H1 (cell line): Measurements from ENCODE around the gene ARHGEF12. TPM values are rescaled to one million over a fixed set of nuclear protein-coding genes. Genes with fewer than 3 reads are reported as not detected.

Experiments
- CTCF ChIA-PET: fragments of 300-600 bp; sonication (Branson Sonifier 250); formaldehyde crosslinking; loops from one replicate; lab custom pipeline; 2021; ENCODE audit not compliant: partially characterized antibody; lab: Charles Lee
- POLR2A ChIA-PET: fragments of 300-600 bp; sonication (Branson Sonifier 250); formaldehyde crosslinking; loops from one replicate; lab custom pipeline; 2021; ENCODE audit warnings: inconsistent platforms; ENCODE audit not compliant: partially characterized antibody; lab: Charles Lee
- DNase-seq, 2 experiments: peaks; one replicate each; pipeline versions ENCODE4 v3.0.0 to v3.0.0-alpha.2; 2010 to 2022; ENCODE audit warnings: low spot score in 2 of 2, low read depth in 1 of 2, mixed read lengths in 1 of 2
- FAIRE-seq: peaks from 2 replicates; lab custom pipeline; 2011; peaks lifted over from hg19 to GRCh38; lab: Jason Lieb, UNC
- H2AFZ ChIP-seq: 2 replicates; pipeline ENCODE4 v1.8.1; 2012; ENCODE audit warnings: low read length, inconsistent platforms
- H2AK5ac ChIP-seq: 2 replicates; pipeline ENCODE4 v1.6.1; 2013; ENCODE audit warnings: low read depth, low read length
- H2BK120ac ChIP-seq: replicated peaks from 2 replicates; pipeline ENCODE3; 2013; ENCODE audit warnings: low read depth, low read length, inconsistent platforms
- H2BK12ac ChIP-seq: 2 replicates; pipeline ENCODE4 v1.6.1; 2013; ENCODE audit warnings: low read depth, low read length
- H2BK15ac ChIP-seq: 2 replicates; pipeline ENCODE4 v1.6.1; 2013; ENCODE audit warnings: low read length
- H2BK20ac ChIP-seq: 2 replicates; pipeline ENCODE4 v1.6.1; 2013; ENCODE audit warnings: low read length
- H2BK5ac ChIP-seq: 2 replicates; pipeline ENCODE4 v1.6.1; 2013; ENCODE audit warnings: low read depth, low read length
- H3K14ac ChIP-seq: 2 replicates; pipeline ENCODE4 v1.6.1; 2013; ENCODE audit warnings: inconsistent platforms; ENCODE audit not compliant: insufficient read length
- H3K18ac ChIP-seq: 2 replicates; pipeline ENCODE4 v1.6.1; 2013; ENCODE audit warnings: low read length; ENCODE audit errors: extremely low read depth
- H3K23ac ChIP-seq: 2 replicates; pipeline ENCODE4 v1.6.1; 2013; ENCODE audit warnings: inconsistent platforms; ENCODE audit not compliant: insufficient read length
- H3K23me2 ChIP-seq: 2 replicates; pipeline ENCODE4 v1.6.1; 2013; ENCODE audit warnings: low read depth, low read length
- H3K27ac ChIP-seq: 2 replicates; pipeline ENCODE4 v1.6.1; 2011; ENCODE audit warnings: low read depth, low read length, inconsistent platforms
- H3K27me3 ChIP-seq, 4 experiments: replicated peaks in 1 of 4; 1 replicate in 1 of 4; 2 replicates in 3 of 4; pipeline versions ENCODE4 v1.6.1 to v1.8.1; 2011 to 2013; ENCODE audit warnings: low read length in 3 of 4, mild to moderate bottlenecking in 3 of 4, inconsistent platforms in 2 of 4, mixed read lengths in 2 of 4, moderate library complexity in 1 of 4; ENCODE audit not compliant: control insufficient read depth in 3 of 4, insufficient read depth in 3 of 4; ENCODE audit errors: extremely low read depth in 1 of 4
- H3K36me3 ChIP-seq, 4 experiments: 2 replicates each; pipeline versions ENCODE4 v1.6.1 to v1.8.1; 2011 to 2013; ENCODE audit warnings: mild to moderate bottlenecking in 4 of 4, low read length in 3 of 4, moderate library complexity in 2 of 4, control low read depth in 1 of 4, inconsistent platforms in 1 of 4; ENCODE audit not compliant: insufficient read depth in 4 of 4, control insufficient read depth in 2 of 4
- H3K4ac ChIP-seq: replicated peaks from 2 replicates; pipeline ENCODE3; 2013; ENCODE audit warnings: low read length, low read depth, mixed read lengths, inconsistent platforms; ENCODE audit not compliant: insufficient read length
- H3K4me1 ChIP-seq, 4 experiments: replicated peaks in 1 of 4; 1 replicate in 1 of 4; 2 replicates in 3 of 4; pipeline versions ENCODE4 v1.6.1 to v1.8.1; 2011 to 2013; ENCODE audit warnings: low read length in 3 of 4, inconsistent platforms in 2 of 4, mixed read lengths in 1 of 4; ENCODE audit not compliant: insufficient read depth in 4 of 4, control insufficient read depth in 3 of 4
- H3K4me2 ChIP-seq, 2 experiments: 2 replicates each; pipeline versions ENCODE4 v1.6.1 to v1.8.1; 2011 to 2013; ENCODE audit warnings: low read depth in 2 of 2, low read length in 2 of 2, control low read depth in 1 of 2, inconsistent platforms in 1 of 2, mild to moderate bottlenecking in 1 of 2; ENCODE audit not compliant: insufficient read depth in 1 of 2
- H3K4me3 ChIP-seq, 4 experiments: fragments of 200-600, 300-600 bp in 1 of 4; sonication (generic), shearing (Covaris generic), sonication (Bioruptor Twin) in 1 of 4; 2 replicates each; pipeline versions ENCODE4 v1.5.1 to v1.8.1; 2011 to 2016; ENCODE audit warnings: low read length in 4 of 4, low read depth in 3 of 4, control low read depth in 2 of 4, inconsistent platforms in 2 of 4, mild to moderate bottlenecking in 2 of 4, mixed read lengths in 1 of 4, moderate library complexity in 1 of 4; ENCODE audit not compliant: insufficient read depth in 2 of 4; ENCODE audit errors: extremely low read depth in 1 of 4
- H3K56ac ChIP-seq: replicated peaks from 2 replicates; pipeline ENCODE3; 2013; ENCODE audit warnings: low read depth, mild to moderate bottlenecking, mixed read lengths, low read length, inconsistent platforms; ENCODE audit not compliant: insufficient read length
- H3K79me1 ChIP-seq: 2 replicates; pipeline ENCODE4 v1.6.1; 2013; ENCODE audit warnings: low read depth, low read length, control low read depth
- H3K79me2 ChIP-seq, 2 experiments: 2 replicates each; pipeline versions ENCODE4 v1.6.1 to v1.8.1; 2012 to 2013; ENCODE audit warnings: low read length in 2 of 2, mild to moderate bottlenecking in 2 of 2, inconsistent platforms in 1 of 2; ENCODE audit not compliant: insufficient read depth in 2 of 2, control insufficient read depth in 1 of 2
- H3K9ac ChIP-seq, 4 experiments: replicated peaks in 1 of 4; 1 replicate in 1 of 4; 2 replicates in 3 of 4; pipeline versions ENCODE4 v1.6.1 to v1.8.1; 2011 to 2013; ENCODE audit warnings: low read depth in 3 of 4, low read length in 3 of 4, control low read depth in 2 of 4, mild to moderate bottlenecking in 2 of 4, moderate library complexity in 2 of 4, inconsistent platforms in 1 of 4; ENCODE audit errors: extremely low read depth in 1 of 4
- H3K9me3 ChIP-seq, 2 experiments: 2 replicates each; pipeline versions ENCODE4 v1.6.1 to v1.8.1; 2012 to 2013; ENCODE audit warnings: mild to moderate bottlenecking in 2 of 2, moderate library complexity in 2 of 2, control low read depth in 1 of 2, inconsistent platforms in 1 of 2, low read depth in 1 of 2, low read length in 1 of 2, mixed read lengths in 1 of 2; ENCODE audit not compliant: insufficient read depth in 2 of 2
- H4K20me1 ChIP-seq, 2 experiments: replicated peaks in 1 of 2; 2 replicates each; pipeline versions ENCODE3 to v1.8.1; 2011 to 2013; ENCODE audit warnings: inconsistent platforms in 2 of 2, low read length in 2 of 2, mild to moderate bottlenecking in 1 of 2; ENCODE audit not compliant: insufficient read depth in 2 of 2, control insufficient read depth in 1 of 2
- H4K5ac ChIP-seq: 2 replicates; pipeline ENCODE4 v1.6.1; 2013; ENCODE audit warnings: low read length, low read depth, mixed read lengths, inconsistent platforms; ENCODE audit not compliant: insufficient read length
- H4K8ac ChIP-seq: 2 replicates; pipeline ENCODE4 v1.8.0; 2013; ENCODE audit warnings: mild to moderate bottlenecking, moderate library complexity, low read length, inconsistent platforms; ENCODE audit not compliant: insufficient read depth; ENCODE audit errors: extremely low read depth
- H4K91ac ChIP-seq: replicated peaks from 2 replicates; pipeline ENCODE3; 2013; ENCODE audit warnings: low read length, mixed read lengths, inconsistent platforms; ENCODE audit not compliant: insufficient read length
- ATF3 ChIP-seq: IDR thresholded peaks from 2 replicates; pipeline ENCODE4 v1.6.1; 2011; ENCODE audit warnings: low read depth, mild to moderate bottlenecking, low read length; ENCODE audit not compliant: insufficient read depth
- BCL11A ChIP-seq, 2 experiments: IDR thresholded peaks; one replicate each; pipeline ENCODE4 v1.6.1; 2011; ENCODE audit warnings: low read depth in 2 of 2, low read length in 2 of 2, mild to moderate bottlenecking in 2 of 2
- CHD2 ChIP-seq: IDR thresholded peaks from 2 replicates; pipeline ENCODE4 v1.6.1; 2012; ENCODE audit warnings: low read length, improper control_type of control experiment
- CTBP2 ChIP-seq: IDR thresholded peaks from 2 replicates; pipeline ENCODE4 v1.7.0; 2011; ENCODE audit warnings: borderline replicate concordance, mild to moderate bottlenecking, moderate library complexity, mixed read lengths, low read length; ENCODE audit not compliant: insufficient read depth, insufficient read length
- JUND ChIP-seq: IDR thresholded peaks from 2 replicates; pipeline ENCODE4 v1.6.1; 2011; ENCODE audit warnings: mild to moderate bottlenecking, improper control_type of control experiment, low read length
- KDM1A ChIP-seq: fragments of 200-600, 300-600 bp; sonication (generic); IDR thresholded peaks from 2 replicates; pipeline ENCODE4 v1.7.1; 2016; ENCODE audit warnings: mild to moderate bottlenecking, low read length, borderline replicate concordance
- KDM4A ChIP-seq: IDR thresholded peaks from one replicate; pipeline ENCODE4 v1.7.1; 2012; ENCODE audit warnings: low read depth, mild to moderate bottlenecking, moderate library complexity, low read length, inconsistent platforms; ENCODE audit not compliant: severe bottlenecking
- PHF8 ChIP-seq: fragments of 200-600 bp; sonication (generic); conservative IDR thresholded peaks from 2 replicates; pipeline ENCODE4 v1.7.1; 2012; ENCODE audit warnings: low read depth, mild to moderate bottlenecking, inconsistent platforms, low read length, moderate library complexity
- POLR2AphosphoS5 ChIP-seq: IDR thresholded peaks from 2 replicates; pipeline ENCODE4 v1.6.1; 2011; ENCODE audit warnings: low read depth, low read length
- SIRT6 ChIP-seq: IDR thresholded peaks from one replicate; pipeline ENCODE4 v1.7.1; 2012; ENCODE audit warnings: low read length, inconsistent platforms
- SP4 ChIP-seq: IDR thresholded peaks from 2 replicates; pipeline ENCODE4 v1.6.1; 2012; ENCODE audit warnings: low read length, inconsistent platforms
- TAF1 ChIP-seq: IDR thresholded peaks from 2 replicates; pipeline ENCODE4 v1.6.1; 2011; ENCODE audit warnings: mild to moderate bottlenecking, low read depth, low read length
- TEAD4 ChIP-seq: IDR thresholded peaks from 2 replicates; pipeline ENCODE4 v1.6.1; 2012; ENCODE audit warnings: low read depth, low read length, inconsistent platforms, mixed read lengths
- WGBS, 2 experiments: shearing (Covaris generic) in 1 of 2; methylation state at CpG; one replicate each; pipeline versions ENCODE4 v1.1.6 to v1.1.7; 2013 to 2015; ENCODE audit warnings: low lambda C conversion rate in 2 of 2, mixed read lengths in 2 of 2, inconsistent platforms in 1 of 2, low coverage in 1 of 2, missing lambda C conversion rate in 1 of 2; ENCODE audit not compliant: insufficient replicate concordance in 2 of 2, insufficient coverage in 1 of 2, insufficient read length in 1 of 2; ENCODE audit errors: extremely low coverage in 1 of 2, missing lambda C conversion rate in 1 of 2; 5-methylcytosine and 5-hydroxymethylcytosine counted together
- polyA plus RNA-seq, 7 experiments: library from polyadenylated mRNA; depleted of rRNA in 3 of 7; stranded (reverse) in 5 of 7; unstranded in 2 of 7; fragments of >200 nt in 5 of 7; fragments of 200-250 nt in 2 of 7; gene quantifications; 1 replicate in 5 of 7; 2 replicates in 1 of 7; 4 replicates in 1 of 7; pipeline versions ENCODE4 v1.2.1 to v1.2.3, GENCODE V29; 2011 to 2013; ENCODE audit warnings: missing spikeins in 2 of 7, mixed read lengths in 2 of 7
- total RNA-seq: library from RNA; stranded (reverse); fragmentation: NEBNext Ultra II Directional; extraction: Animal tissue kit (Norgen Biotek cat#: 25700); gene quantifications from 2 replicates; pipeline ENCODE4 v1.2.1, GENCODE V29; 2021

ARHGEF12 gene
- total and polyA plus RNA-seq, 2 of the 8 experiments (the other 6 are each of a cell fraction or from before 2014, with no cell fraction given): 5.1 to 33.7 TPM

DNA sequence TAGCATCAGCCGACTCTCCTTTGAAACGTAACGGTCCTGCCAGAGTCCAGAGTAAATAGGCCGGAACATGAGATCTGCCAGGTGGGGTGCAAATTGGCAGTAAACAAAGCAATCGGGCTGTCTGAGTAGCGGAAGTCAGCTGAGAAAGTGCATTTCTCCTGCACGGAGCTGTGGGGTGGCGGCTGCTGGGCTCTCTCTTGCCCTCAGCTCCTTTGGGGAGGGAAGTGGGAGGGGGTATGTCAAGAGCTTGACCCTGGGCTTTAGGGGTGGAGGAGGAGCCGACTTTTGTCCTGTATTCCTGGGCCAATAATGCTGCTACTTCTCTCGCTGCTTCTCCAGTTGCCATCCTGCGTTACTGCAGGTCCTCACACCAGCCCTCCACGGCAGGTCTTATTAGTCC lies 187.0 kb downstream of the ARHGEF12 start:
- no peak overlapping the region for H3K14ac ChIP-seq
- H4K91ac ChIP-seq: no peak overlapping the region
- no peak for DNase-seq
- H2AK5ac ChIP-seq: no peak overlapping the region
- H3K18ac ChIP-seq: no peak overlapping the region
- H2BK20ac ChIP-seq: no peak overlapping the region
- no peaks in the 10 kb centered on the region for H3K23me2 ChIP-seq
- no peaks in the 10 kb centered on the region for H3K9me3 ChIP-seq
- no peak overlapping the region for H2BK120ac ChIP-seq
- no peak overlapping the region for H3K4me3 ChIP-seq
- no peaks in the 10 kb centered on the region for H3K79me1 ChIP-seq
- no peak overlapping the region for H3K9ac ChIP-seq
- no peak overlapping the region for H3K27ac ChIP-seq
- no peaks in the 10 kb centered on the region for H3K36me3 ChIP-seq
- peaks cover 3 to 28% (median 16%) of the 10 kb centered on the region in 4 experiments for H3K4me1 ChIP-seq
- POLR2A ChIA-PET: interaction anchor here (1.2 kb wide), 1 partner anchor 40 kb away, joined by 3 read pairs; no protein-coding TSS in a partner anchor
- H3K79me2 ChIP-seq: no peaks in the 10 kb centered on the region
- H4K8ac ChIP-seq: no peak overlapping the region
- no peak overlapping the region for H3K4me2 ChIP-seq
- H3K56ac ChIP-seq: no peak overlapping the region
- H3K27me3 ChIP-seq: no peaks in the 10 kb centered on the region; a peak in 1 of 7 replicates
- no peak overlapping the region for H4K5ac ChIP-seq
- no peaks in the 10 kb centered on the region for H4K20me1 ChIP-seq
- WGBS, 2 experiments: 62% methylated on average over 12 of the region's 12 CpGs; no CpG with 5 or more reads in 1 of the 2 experiments
- peak overlapping the region; percentile 9; the same call in 1 of the 2 replicates for H2BK15ac ChIP-seq
- H3K23ac ChIP-seq: no peak overlapping the region
- FAIRE-seq: no peak
- CTCF ChIA-PET: interaction anchor here (1.0 to 1.9 kb wide), 10 partner anchors 10 to 405 kb away, joined by 3 to 7 read pairs (median 3); partner anchors contain the start of gene GRIK4
- no peak overlapping the region for H3K4ac ChIP-seq
- H2BK5ac ChIP-seq: 0 out of 2 replicates have a peak overlapping the region, but pooled peaks have one; percentile 7
- H2BK12ac ChIP-seq: 0 out of 2 replicates have a peak overlapping the region, but pooled peaks have one; percentile 53
- H2AFZ ChIP-seq: no peak overlapping the region
- TF ChIP-seq SIRT6: no peak
- no peak for TF ChIP-seq POLR2AphosphoS5
- no peak for TF ChIP-seq KDM4A
- TF ChIP-seq CHD2: no peak
- TF ChIP-seq JUND: no peak
- TF ChIP-seq TEAD4: no peak
- no peak for TF ChIP-seq PHF8
- no peak for TF ChIP-seq KDM1A
- no peak for TF ChIP-seq BCL11A (IDR thresholded peaks at IDR 0.05; ENCODE audit: low read depth in 2 of 2, low read length in 2 of 2)
- no peak for TF ChIP-seq CTBP2
- TF ChIP-seq TAF1: no peak
- no peak for TF ChIP-seq SP4
- no peak for TF ChIP-seq ATF3
